HG03108 (cell line): ENCODE measurements around the gene SPATA31E1.
"Not testable (repeated sequence)": the region's sequence is repeated elsewhere in the genome, so short reads cannot be mapped to it uniquely, and the experiment has no call there.

Source experiments
- ATAC-seq: cut with Tn5 transposase; IDR thresholded peaks from one replicate; pipeline ENCODE4 v1.9.1; 2021; ENCODE audit warnings: moderate library complexity; ENCODE audit not compliant: unreplicated experiment

The SPATA31E1 gene

DNA sequence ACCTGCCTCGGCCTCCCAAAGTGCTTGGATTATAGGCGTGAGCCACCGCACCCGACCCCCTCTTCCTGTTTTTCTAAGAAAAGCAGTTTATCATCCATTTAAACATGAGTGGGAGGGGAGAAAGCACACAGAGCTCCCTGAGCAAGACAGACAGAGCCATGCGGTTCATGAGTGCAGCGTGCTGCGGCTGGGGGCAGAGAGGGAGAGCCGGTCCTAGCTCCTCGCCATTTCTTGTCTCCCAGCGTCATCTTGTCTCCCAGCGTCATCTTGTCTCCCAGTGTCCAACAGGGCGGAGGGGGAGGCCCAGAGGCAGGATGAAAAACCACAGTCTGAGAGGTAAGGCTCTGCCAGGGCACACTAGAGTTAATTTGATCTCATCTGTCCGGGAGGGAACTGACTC, 36.3 kb downstream of the SPATA31E1 start:
- ATAC-seq, result not testable (repeated sequence)

DNA sequence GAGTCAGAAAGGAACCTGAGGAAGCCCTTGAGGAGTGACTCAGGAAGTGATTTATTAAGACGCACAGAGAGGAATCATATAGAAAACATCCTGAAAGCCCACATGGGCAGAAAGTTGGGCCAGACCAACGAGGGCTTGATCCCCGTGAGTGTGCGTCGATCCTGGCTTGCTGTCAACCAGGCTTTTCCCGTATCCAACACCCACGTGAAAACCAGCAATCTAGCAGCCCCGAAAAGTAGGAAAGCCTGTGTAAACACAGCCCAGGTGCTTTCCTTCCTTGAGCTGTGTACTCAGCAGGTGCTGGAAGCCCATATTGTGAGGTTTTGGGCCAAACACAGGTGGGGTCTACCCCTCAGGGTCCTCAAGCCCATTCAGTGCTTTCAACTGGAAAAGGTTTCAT, 38.9 kb downstream of the SPATA31E1 start:
- ATAC-seq, result not testable (repeated sequence)

DNA sequence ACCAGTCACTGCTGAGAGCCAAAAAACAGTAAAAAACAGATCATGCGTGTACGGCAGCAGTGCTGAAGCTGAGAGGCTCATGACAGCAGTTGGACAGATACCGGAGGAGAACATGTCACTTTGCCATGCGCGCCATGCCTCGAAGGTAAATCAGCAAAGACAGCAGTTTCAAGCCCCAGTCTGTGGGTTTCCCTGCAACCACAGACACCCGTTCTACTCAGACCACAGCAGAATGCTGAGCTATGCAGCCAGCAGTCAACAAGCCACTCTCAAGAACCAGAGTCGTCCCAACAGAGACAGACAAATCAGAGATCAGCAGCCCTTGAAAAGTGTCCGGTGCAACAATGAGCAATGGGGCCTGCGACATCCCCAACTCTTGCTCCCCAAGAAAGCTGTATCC, 40.3 kb downstream of the SPATA31E1 start:
- ATAC-seq, result not testable (repeated sequence)

- ATAC-seq, result not testable (repeated sequence)
Observed at GRCh38 chr9:87924851-87925250, 42.2 kb downstream of the SPATA31E1 start.

DNA sequence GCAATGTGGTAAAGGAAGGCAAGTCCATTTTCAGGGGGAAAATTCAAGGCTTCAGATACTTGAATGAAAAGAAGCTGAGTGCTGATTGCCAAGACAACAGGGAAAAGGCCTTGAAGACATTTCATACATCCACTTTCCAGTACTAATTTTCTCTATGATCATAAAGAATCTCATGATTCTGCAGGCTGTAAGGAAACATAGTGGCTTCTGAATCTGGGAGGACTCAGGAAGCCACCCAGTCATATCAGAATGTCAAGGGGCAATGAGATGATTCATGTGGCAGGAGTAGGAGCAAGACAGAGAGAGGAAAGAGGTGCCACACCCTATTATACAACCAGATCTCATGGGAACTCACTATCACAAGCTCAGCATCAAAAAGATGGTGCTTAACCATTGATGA, 46.5 kb downstream of the SPATA31E1 start:
- ATAC-seq, result not testable (repeated sequence)

DNA sequence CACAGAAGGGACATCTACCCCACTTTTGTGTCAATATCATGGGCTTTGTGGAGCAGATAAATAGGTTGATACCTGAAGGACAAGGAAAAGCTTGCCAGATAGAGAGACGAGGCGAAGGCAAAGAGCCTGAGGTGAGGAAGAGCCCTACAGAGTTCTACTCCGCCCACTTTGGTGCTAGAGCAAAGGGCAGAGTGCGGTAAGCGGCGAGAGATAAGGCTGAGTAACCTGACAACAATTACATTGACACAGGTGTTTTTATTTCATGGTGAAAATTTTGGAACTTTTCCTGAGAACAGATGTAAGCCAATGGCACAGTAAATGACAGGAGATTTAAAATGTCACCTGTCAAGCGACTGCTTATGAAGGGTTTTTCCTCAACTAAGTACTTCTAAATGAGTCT, 51.8 kb downstream of the SPATA31E1 start:
- ATAC-seq, result not testable (repeated sequence)

DNA sequence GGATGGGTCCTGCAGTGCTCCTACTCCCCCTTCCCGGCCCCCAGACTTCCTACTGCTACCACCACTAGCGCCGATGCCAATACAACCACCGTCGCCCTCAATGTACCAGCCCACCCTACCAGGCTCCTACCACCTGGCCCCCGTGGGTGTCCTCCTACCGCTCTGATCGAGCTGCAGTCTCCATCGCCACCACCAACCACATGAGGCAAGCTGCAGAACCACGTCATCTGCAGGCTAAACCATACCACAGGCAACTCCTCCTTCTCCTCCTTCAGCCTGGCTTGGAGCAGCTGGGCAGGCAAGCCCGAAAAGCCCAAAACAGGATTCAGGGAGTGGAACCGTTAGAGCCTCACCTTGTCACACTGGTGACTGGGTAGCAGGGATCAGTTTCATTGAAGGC, 54.7 kb downstream of the SPATA31E1 start:
- not testable (repeated sequence) for ATAC-seq

GRCh38 chr9:87937918-87938317, 55.2 kb downstream of the SPATA31E1 start:
- not testable (repeated sequence) for ATAC-seq

DNA sequence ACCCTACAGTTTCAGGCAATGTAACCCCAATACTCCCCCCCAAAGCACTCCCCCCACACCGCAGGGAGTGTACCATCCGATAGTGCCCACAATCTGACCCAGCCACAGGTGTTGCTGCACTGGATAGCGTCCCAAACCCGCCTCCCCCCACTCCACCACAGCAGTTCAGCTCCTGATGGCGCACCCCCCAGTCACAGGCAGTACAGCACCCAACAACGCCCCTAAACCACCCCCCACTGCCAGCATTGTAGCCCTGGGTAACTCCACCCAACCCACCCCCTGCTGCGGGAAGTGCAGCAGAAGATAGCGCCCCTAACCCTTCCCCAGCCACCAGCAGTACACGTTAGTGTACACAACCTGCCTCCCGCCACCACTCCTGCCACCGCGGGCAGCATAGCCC, 55.7 kb downstream of the SPATA31E1 start:
- not testable (repeated sequence) for ATAC-seq
